LNCaP clone FGC (cell line): ENCODE results near the gene CCNK.

Experiments
- DNase-seq: peaks from one replicate; pipeline ENCODE4 v3.0.0-alpha.2; 2011; ENCODE audit warnings: low read depth
- H3K4me3 ChIP-seq: 2 replicates; pipeline ENCODE4 v1.5.1; 2011; ENCODE audit warnings: mild to moderate bottlenecking, low read depth, low read length, control low read depth
- CTCF ChIP-seq: IDR thresholded peaks from 2 replicates; pipeline ENCODE4 v1.5.1; 2012; ENCODE audit warnings: mild to moderate bottlenecking; ENCODE audit not compliant: control insufficient read depth, insufficient read depth; ENCODE audit errors: extremely low read depth

CCNK gene

GRCh38 chr14:99510556-99511139 is 29.4 kb downstream of the CCNK start:
- no peak for DNase-seq
- H3K4me3 ChIP-seq = no peak overlapping the region
- no peak for TF ChIP-seq CTCF

- no peak for TF ChIP-seq CTCF
- DNase-seq = no peak
- H3K4me3 ChIP-seq = no peak overlapping the region
Measured at GRCh38 chr14:99511421-99512109, 30.4 kb downstream of the CCNK start.

GRCh38 chr14:99512110-99512449 is 30.9 kb downstream of the CCNK start:
- H3K4me3 ChIP-seq = no peak overlapping the region
- DNase-seq = no peak
- TF ChIP-seq CTCF = no peak

- TF ChIP-seq CTCF = no peak
- no peak overlapping the region for H3K4me3 ChIP-seq
- DNase-seq = no peak
Measured at GRCh38 chr14:99512571-99513182, 31.5 kb downstream of the CCNK start.

- H3K4me3 ChIP-seq = no peak overlapping the region
- no peak for TF ChIP-seq CTCF
- DNase-seq = no peak
Measured at GRCh38 chr14:99513183-99513694, 32.0 kb downstream of the CCNK start.

- TF ChIP-seq CTCF = no peak
- H3K4me3 ChIP-seq = no peak overlapping the region
- no peak for DNase-seq
Measured at GRCh38 chr14:99513946-99514551, 32.8 kb downstream of the CCNK start.
